ENCODE results near the gene IL1RAP.

DNA sequence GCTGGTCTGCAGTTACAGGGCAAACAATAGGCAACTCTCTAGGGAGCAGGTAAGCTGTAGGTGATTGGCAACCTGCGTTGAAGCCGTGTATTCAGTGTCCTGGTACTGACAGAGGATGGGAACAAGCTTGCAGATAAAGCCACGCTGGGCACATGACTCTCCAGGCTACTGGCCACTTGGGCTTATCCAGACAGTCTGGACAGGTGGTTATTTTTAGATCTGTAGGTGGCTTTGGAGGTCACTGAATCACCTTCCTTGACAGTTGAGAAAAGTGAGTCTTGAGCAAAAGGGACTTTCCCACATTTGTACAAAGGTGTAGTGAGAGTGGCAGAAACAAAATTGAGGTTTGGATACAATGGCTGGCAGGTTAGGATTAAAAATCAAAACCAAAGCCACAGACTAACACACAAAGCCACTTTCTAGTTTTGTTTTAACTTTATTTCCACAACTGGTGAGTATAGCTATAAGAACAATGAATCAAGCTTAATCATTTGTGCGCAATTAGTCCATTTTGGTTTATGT is 22.3 kb upstream of the IL1RAP start:
- TF ChIP-seq POLR2A (IDR thresholded peaks at IDR 0.05): no peak
- TF ChIP-seq, protein P1, sequence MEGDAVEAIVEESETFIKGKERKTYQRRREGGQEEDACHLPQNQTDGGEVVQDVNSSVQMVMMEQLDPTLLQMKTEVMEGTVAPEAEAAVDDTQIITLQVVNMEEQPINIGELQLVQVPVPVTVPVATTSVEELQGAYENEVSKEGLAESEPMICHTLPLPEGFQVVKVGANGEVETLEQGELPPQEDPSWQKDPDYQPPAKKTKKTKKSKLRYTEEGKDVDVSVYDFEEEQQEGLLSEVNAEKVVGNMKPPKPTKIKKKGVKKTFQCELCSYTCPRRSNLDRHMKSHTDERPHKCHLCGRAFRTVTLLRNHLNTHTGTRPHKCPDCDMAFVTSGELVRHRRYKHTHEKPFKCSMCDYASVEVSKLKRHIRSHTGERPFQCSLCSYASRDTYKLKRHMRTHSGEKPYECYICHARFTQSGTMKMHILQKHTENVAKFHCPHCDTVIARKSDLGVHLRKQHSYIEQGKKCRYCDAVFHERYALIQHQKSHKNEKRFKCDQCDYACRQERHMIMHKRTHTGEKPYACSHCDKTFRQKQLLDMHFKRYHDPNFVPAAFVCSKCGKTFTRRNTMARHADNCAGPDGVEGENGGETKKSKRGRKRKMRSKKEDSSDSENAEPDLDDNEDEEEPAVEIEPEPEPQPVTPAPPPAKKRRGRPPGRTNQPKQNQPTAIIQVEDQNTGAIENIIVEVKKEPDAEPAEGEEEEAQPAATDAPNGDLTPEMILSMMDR (IDR thresholded peaks at IDR 0.05): no peak

All from body of pancreas (tissue), 4 donors.